CD4-positive, alpha-beta T cell treated with Interleukin-2 at 100 ng/mL for 4 hours (primary cell): ENCODE results near the gene FOXK1.
"Not testable (repeated sequence)": the region's sequence is repeated elsewhere in the genome, so short reads cannot be mapped to it uniquely, and the experiment has no call there.

Source experiments
- DNase-seq: peaks from one replicate; pipeline ENCODE4 v3.0.0-alpha.2; 2020; ENCODE audit warnings: low spot score

The FOXK1 gene

DNA sequence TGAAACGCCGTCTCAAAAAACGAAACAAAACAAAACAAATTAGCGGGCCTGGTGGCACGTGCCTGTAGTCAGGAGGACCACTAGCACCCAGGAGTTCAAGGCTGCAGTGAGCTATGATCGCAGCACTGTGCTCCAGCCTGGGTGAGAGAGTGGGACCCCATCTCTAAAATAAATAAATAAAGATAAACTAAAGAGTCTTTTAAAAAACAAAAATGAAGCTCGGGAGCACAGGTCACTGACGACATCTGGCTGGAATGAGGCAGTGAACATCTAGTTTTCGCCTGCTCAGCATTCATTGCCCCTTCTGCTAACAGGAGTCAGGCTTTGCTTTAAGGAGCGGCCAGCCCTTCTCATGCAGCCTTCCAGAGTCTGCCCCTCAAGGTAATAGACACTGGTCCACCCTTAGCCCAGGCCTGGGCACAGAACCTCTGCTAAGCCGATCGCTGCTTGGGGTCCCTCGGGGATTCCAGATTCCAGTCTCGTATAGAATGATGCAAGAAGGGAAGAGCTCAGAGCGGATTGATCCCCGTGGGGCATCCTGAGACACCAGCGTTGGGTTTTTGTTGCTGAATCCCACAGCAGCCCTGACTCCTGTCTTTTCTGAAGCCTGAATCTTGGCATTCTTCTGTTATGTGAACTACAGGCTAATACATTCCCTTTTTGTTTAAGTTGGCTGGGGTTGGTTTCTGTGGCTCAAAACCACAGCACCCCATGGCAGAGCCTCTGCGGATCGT, 14.2 kb upstream of the FOXK1 start:
- no peak for DNase-seq

GRCh38 chr7:4668510-4668847, 13.6 kb upstream of the FOXK1 start:
- no peak for DNase-seq

GRCh38 chr7:4670791-4671190, 11.3 kb upstream of the FOXK1 start:
- DNase-seq = no peak

DNA sequence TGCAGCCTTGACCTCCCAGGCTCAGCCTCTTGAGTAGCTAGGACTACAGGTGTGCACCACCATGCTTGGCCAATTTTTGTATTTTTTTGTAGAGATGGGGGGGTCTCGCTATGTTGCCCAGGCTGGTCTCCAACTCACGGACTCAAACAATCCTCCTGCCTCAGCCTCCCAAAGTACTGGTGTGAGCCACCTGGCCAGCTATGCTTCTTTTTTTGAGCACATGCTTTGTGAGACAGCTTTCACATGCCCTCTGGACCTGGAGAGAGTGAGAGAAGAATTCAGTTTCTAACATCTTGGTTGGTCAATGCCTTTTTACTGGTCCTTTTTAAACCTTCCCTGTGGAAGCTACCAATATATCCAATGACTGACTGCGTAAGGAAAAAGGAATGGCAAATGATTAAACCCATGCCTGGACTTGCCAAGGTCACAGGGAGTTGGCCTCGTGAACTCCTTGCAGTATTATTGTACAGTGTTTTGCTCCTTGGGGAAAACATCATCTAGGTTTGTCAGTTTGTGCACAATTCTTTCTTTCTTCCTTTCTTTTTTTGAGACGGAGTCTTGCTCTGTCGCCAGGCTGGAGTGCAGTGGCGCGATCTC, 6.2 kb upstream of the FOXK1 start:
- DNase-seq = no peak

DNA sequence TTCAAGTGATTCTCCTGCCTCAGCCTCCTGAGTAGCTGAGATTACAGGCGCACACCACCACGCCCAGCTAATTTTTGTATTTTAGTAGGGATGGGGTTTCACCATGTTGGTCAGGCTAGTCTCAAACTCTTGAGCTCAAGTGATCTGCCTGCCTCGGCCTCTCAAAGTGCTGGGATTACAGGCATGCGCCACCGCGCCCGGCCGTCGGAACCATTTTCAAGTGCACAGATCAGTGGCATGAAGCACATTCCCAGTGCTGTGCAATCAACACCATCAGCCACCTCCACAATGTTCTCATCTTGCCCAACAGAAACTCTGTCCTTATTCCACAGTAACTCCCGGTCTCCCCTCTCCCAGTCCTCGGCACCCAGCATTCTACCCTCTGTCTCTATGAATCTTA, 4.6 kb upstream of the FOXK1 start:
- DNase-seq = not testable (repeated sequence)

GRCh38 chr7:4681218-4681851, 760 bp upstream of the FOXK1 start:
- peak; percentile 14 for DNase-seq

DNA sequence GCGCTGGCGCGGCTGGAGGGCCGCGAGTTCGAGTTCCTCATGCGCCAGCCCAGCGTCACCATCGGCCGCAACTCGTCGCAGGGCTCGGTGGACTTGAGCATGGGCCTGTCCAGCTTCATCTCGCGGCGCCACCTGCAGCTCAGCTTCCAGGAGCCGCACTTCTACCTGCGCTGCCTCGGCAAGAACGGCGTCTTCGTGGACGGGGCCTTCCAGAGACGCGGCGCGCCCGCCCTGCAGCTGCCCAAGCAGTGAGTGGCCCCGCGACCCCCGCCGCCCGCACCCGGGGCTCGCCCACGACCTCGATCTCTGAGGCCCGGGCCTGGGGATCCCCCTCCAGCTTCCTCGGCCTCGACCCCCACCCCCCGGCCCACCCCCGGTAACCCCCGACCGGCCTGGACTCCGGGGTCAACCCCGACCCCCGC, 537 bp downstream of the FOXK1 start:
- peak; percentile 22 for DNase-seq

- DNase-seq = peak; percentile 13
Measured at GRCh38 chr7:4683043-4683883, 1.2 kb downstream of the FOXK1 start.

DNA sequence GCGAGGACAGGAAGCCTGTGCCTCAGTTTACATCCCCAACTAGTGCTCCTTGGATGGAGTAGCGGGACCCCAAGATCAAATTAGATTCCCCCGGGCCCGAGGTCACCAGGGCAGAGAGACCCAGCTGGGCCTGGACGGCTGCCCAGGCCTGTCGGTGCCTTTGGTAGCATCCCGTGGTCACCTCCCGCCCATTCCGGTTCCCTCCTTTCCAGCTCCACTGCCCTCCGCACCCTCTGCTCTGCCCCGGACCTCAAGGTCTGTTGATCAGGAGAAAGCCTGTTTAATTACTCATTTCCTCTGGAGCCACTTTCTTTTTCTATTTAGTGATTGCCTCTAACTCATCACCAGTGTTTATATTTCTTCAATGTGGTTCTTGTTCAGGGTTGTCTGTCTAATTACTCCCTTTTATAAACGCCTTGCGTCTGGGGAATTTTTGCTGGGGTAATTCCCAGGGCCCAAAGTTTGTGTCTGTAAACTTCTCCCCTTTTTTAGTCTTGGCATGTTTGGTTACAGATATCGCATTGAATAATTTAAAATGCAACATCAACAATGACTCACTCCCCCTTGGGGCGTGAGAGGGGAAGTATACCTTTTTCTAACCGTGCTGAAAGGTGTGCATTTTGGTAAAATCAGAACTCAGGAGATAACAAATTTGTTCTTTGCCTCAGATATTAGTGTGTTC, 1.9 kb downstream of the FOXK1 start:
- DNase-seq = peak; percentile 85

- DNase-seq = no peak
Measured at GRCh38 chr7:4684846-4685245, 2.8 kb downstream of the FOXK1 start.

- DNase-seq = not testable (repeated sequence)
Measured at GRCh38 chr7:4685676-4686075, 3.6 kb downstream of the FOXK1 start.

DNA sequence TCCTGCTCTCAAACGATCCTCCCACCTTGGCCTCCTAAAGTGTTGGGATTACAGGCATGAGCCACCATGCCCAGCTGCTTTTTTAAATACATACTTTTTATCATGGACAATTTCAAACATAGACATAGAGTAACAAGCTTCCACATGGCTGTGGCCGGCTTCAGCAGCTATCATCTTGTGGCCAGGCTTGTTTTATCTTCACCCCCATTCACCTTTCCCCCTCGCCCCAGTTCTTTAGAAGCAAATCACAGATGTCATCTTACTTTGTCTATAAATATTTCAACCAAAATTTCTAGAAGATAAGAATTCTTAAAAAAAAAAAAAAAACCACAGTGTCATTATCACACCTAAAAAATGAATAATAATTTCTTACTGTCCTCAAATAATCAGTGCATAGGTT, 5.9 kb downstream of the FOXK1 start:
- no peak for DNase-seq

GRCh38 chr7:4689151-4689550, 7.1 kb downstream of the FOXK1 start:
- no peak for DNase-seq

- DNase-seq = no peak
Measured at GRCh38 chr7:4689668-4690067, 7.6 kb downstream of the FOXK1 start.

DNA sequence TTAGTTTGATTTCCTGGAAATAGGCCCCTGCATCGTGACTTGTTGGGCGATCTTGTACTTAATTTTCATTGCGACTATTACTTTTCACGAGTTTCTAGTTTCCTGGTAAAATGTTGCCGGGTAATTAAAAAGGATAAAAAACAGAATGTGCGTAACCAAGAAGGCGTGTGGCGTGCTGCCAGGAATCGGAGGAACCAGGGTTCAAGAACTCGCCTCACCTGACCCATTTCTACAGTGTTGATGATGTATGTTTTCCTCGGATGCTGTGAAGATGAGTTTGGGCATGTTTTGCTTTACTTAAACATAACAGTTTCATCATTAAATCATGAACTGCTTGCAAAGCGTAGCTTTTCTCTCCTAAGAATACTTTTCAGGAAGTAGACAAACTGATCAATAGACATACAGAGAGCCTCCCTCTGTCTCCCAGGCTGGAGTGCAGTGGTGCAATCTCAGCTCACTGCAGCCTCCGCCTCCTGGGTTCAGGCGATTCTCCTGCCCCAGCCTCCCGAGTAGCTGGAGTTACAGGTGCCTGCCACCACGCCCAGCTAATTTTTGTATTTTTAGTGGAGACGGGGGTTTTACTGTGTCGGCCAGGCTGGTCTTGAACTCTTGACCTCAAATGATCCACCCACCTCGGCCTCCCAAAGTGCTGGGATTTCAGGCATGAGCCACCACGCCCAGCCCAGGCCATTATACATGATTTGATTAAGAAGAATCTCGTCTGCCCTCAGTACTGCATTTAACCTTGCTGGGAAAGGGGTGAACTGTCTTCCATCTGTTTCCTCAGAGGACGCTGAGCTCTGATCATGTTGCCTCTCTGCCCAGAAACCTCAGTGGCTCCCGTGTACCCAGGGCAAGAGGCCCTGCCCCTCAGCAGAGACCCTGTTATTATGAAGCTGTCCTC, 9.1 kb downstream of the FOXK1 start:
- DNase-seq = no peak

DNA sequence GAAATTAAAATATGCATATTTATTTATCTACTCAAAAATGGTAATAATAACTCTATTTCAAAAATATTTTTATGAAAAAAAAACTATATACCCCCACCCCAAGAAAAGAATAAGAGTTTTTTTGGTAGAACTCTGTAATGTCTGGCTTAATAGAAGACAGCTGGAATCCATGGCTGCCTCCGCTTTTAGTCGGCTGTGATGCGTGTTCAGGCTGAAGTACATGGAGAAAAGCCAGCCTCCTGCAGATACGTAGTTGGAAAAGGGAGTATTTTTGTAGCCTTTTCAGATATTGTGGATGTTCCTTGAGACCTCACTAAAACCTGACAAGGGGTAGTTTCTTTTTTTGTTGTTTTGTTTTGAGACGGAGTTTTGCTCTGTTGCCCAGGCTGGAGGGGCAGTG, 10.0 kb downstream of the FOXK1 start:
- no peak for DNase-seq

DNA sequence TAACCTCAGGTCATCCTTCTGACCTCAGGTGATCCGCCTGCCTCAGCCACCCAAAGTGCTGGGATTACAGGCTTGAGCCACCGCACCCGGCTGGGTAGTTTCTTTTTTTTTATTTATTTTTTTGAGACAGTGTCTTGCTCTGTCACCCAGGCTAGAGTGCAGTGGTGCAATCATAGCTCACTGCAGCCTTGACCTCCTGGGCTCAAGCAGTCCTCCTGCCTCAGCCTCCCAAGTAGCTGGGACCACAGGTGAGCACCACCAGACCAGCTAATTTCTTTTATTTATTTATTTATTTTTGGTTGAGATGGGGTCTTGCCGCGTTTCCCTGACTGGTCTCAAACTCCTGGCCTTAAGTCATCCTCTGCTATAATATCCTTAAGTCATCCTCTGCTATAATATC, 10.5 kb downstream of the FOXK1 start:
- DNase-seq = not testable (repeated sequence)

DNA sequence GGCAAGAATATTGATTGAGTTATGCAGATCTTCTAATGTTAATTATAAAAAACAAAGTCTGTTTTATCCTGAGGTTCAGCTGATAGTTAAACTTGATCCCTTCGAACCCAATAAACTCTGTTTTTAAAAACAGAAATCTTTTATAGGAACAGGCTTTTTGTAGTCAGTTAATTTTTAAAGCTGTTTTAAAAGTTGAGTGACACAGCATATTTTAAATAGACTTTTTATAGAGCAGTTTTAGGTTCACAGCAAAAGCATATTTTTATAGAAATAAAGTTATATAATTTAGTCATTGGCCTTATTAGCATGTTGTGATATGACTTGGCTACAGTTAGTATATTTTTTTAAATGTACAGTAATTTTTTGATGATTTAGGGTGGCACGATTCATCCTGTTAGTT, 11.1 kb downstream of the FOXK1 start:
- no peak for DNase-seq

GRCh38 chr7:4693749-4694148, 11.7 kb downstream of the FOXK1 start:
- no peak for DNase-seq

DNA sequence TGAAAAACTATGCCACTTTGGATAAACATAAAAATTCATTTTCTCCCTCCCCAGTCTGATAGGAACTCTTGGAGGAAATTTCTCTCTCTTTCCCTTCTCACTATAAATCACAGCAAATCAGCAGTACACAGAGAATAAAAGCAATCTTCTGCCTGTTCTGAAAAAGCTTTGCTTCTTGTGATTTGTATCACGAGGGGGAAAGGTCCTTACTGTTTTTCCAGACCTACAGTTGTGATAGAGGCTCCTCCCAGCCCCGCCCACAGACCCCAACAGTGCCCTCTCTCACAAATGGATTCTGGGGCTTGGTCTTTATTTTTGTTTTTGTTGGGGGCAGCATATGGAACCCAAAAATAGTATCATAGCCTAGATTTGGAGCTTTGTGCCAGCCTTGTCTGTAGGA, 12.2 kb downstream of the FOXK1 start:
- DNase-seq = no peak

- no peak for DNase-seq
Measured at GRCh38 chr7:4698707-4699275, 16.7 kb downstream of the FOXK1 start.
